DND-41 (cell line): Measurements from ENCODE around the gene SPOCD1.

Experiments
- ATAC-seq: fragments of 200-7000 bp; cut with Tn5 transposase; 3 replicates; pipeline ENCODE4 v1.9.1; 2021; ENCODE audit warnings: low read depth; ENCODE audit not compliant: insufficient read depth
- DNase-seq: peaks from one replicate; pipeline ENCODE4 v3.0.0-alpha.2; 2020
- H2AFZ ChIP-seq: 2 replicates; pipeline ENCODE4 v1.6.0; 2012; ENCODE audit warnings: low read depth, low read length
- H3K27ac ChIP-seq: 2 replicates; pipeline ENCODE4 v1.5.1; 2012; ENCODE audit warnings: low read length, inconsistent platforms
- H3K27me3 ChIP-seq: fragments of 200-600 bp; sonication (generic); 2 replicates; pipeline ENCODE4 v1.6.0; 2012; ENCODE audit warnings: low read length, mild to moderate bottlenecking, inconsistent platforms; ENCODE audit not compliant: insufficient read depth, poor library complexity
- H3K36me3 ChIP-seq: 2 replicates; pipeline ENCODE4 v1.5.1; 2012; ENCODE audit warnings: low read length, inconsistent platforms; ENCODE audit not compliant: insufficient read depth
- H3K4me1 ChIP-seq: 2 replicates; pipeline ENCODE4 v1.5.1; 2012; ENCODE audit warnings: mild to moderate bottlenecking, low read length; ENCODE audit not compliant: insufficient read depth
- H3K4me2 ChIP-seq: 2 replicates; pipeline ENCODE4 v1.6.0; 2012; ENCODE audit warnings: mild to moderate bottlenecking, moderate library complexity, low read length, inconsistent platforms; ENCODE audit not compliant: insufficient read depth
- H3K4me3 ChIP-seq, 2 experiments: fragments of 200-600 bp in 1 of 2; shearing (Covaris generic) in 1 of 2; 2 replicates each; pipeline ENCODE4 v1.5.1; 2012 to 2016; ENCODE audit warnings: inconsistent platforms in 2 of 2, low read length in 2 of 2, mild to moderate bottlenecking in 2 of 2, low read depth in 1 of 2, moderate library complexity in 1 of 2
- H3K79me2 ChIP-seq: 2 replicates; pipeline ENCODE4 v1.6.0; 2012; ENCODE audit warnings: low read length, inconsistent platforms; ENCODE audit not compliant: insufficient read depth
- H3K9ac ChIP-seq: 2 replicates; pipeline ENCODE4 v1.6.0; 2012; ENCODE audit warnings: low read depth, mild to moderate bottlenecking, inconsistent platforms, low read length, moderate library complexity
- H3K9me3 ChIP-seq: 2 replicates; pipeline ENCODE4 v1.5.1; 2012; ENCODE audit warnings: low read length, moderate library complexity, mild to moderate bottlenecking, inconsistent platforms; ENCODE audit not compliant: insufficient read depth, severe bottlenecking
- H4K20me1 ChIP-seq: 2 replicates; pipeline ENCODE4 v1.6.0; 2012; ENCODE audit warnings: low read length; ENCODE audit not compliant: insufficient read depth
- EZH2 ChIP-seq: IDR thresholded peaks from 3 replicates; pipeline ENCODE4 v1.6.1; 2012; ENCODE audit warnings: borderline replicate concordance, low read depth, mild to moderate bottlenecking, moderate library complexity, low read length, inconsistent platforms; ENCODE audit not compliant: severe bottlenecking
- TF ChIP-seq, protein P1 (sequence below): IDR thresholded peaks from 2 replicates; pipeline ENCODE4 v1.5.1; 2012; ENCODE audit warnings: borderline replicate concordance, low read length, moderate library complexity, mild to moderate bottlenecking; ENCODE audit not compliant: poor library complexity, severe bottlenecking; ENCODE audit errors: extremely low read depth

Gene SPOCD1

DNA sequence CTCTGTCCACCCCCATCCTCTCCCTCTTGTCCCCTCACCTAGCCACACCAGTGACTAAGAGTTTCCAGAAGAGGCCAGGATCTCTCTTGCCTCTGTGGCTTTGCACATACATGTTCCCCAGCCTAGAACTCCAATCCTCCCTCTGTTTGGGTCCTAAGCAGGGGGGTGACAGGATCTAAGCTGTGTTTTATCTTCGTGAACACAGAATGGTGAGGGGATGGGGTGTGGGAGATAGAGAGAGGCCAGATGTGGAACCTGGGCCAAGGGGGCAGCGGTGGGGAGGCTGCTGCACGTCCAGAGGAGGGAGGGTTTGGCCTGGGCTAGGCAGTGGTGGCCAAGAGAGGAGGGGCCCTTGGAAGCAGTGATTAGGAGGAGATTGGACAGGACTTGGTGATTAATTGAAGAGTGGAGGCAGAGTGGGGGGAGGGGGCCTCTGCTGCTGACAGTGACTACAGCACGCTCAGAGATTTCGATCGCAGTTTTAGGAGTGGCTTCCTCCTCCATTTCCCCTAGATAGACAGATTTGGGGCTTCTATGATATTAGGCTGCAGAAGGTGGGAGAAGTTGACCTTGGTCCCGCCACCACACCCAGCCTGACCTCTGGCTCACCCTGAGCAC, 34.6 kb downstream of the SPOCD1 start:
- no peaks in the 10 kb centered on the region for H3K4me1 ChIP-seq
- H3K4me2 ChIP-seq, result no peak overlapping the region
- no peaks in the 10 kb centered on the region for H4K20me1 ChIP-seq
- H2AFZ ChIP-seq, result no peak overlapping the region
- no peak for DNase-seq
- no peak for ATAC-seq
- H3K9me3 ChIP-seq, result no peaks in the 10 kb centered on the region
- H3K27me3 ChIP-seq, result peaks cover 8% of the 10 kb centered on the region
- no peaks in the 10 kb centered on the region for H3K36me3 ChIP-seq
- H3K27ac ChIP-seq, result no peak overlapping the region
- H3K4me3 ChIP-seq, result no peak overlapping the region
- TF ChIP-seq, protein P1, sequence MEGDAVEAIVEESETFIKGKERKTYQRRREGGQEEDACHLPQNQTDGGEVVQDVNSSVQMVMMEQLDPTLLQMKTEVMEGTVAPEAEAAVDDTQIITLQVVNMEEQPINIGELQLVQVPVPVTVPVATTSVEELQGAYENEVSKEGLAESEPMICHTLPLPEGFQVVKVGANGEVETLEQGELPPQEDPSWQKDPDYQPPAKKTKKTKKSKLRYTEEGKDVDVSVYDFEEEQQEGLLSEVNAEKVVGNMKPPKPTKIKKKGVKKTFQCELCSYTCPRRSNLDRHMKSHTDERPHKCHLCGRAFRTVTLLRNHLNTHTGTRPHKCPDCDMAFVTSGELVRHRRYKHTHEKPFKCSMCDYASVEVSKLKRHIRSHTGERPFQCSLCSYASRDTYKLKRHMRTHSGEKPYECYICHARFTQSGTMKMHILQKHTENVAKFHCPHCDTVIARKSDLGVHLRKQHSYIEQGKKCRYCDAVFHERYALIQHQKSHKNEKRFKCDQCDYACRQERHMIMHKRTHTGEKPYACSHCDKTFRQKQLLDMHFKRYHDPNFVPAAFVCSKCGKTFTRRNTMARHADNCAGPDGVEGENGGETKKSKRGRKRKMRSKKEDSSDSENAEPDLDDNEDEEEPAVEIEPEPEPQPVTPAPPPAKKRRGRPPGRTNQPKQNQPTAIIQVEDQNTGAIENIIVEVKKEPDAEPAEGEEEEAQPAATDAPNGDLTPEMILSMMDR, result no peak
- TF ChIP-seq EZH2, result no peak
- no peaks in the 10 kb centered on the region for H3K79me2 ChIP-seq
- no peak overlapping the region for H3K9ac ChIP-seq

DNA sequence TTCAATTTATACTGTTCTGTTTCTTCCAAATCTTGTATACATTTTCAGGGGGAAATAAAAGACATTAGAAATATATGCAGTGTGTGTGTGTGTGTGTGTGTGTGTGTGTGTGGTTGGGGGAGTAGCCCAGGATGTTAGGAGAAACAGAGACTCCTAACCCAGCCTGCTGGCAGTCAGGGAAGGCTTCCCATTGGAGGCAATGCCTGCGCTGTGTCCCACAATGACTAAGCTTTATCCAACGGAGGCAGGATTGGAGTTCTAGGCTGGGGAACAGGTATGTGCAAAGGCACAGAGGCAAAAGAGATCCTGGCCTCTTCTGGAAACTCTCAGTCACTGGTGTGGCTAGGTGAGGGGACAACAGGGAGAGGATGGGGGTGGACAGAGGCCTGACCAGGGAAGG, 35.2 kb downstream of the SPOCD1 start:
- Histone ChIP-seq H3K9ac (no peak overlapping the region), H3K9me3 (no peaks in the 10 kb centered on the region), H3K27me3 (peaks cover 8% of the 10 kb centered on the region), H3K27ac (no peak overlapping the region), H4K20me1 (no peaks in the 10 kb centered on the region), H3K4me3 (no peak overlapping the region), H3K4me1 (no peaks in the 10 kb centered on the region), H3K36me3 (no peaks in the 10 kb centered on the region), H3K79me2 (no peaks in the 10 kb centered on the region), H3K4me2 (no peak overlapping the region), H2AFZ (no peak overlapping the region)
- no peak for ATAC-seq
- no peak for TF ChIP-seq EZH2
- TF ChIP-seq, protein P1, result no peak
- DNase-seq, result no peak

DNA sequence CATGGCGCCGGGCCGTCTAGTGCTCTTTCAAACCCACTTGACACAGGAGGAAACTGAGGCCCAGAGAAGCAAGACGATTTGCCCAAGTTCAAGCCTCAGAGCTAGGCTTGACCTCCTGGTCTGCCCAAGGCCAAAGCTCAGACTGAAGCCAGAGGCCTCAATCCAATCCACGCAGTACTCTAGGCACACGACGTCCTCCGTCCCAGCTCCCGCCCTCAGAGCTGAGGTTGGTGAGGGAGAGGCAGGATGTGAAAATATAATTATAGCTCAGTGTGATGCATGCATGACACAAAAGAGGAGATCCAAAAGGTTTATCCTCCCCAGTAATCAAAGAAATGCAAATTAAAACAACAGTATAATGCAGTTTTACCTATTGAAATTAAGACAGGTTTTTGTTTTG, 36.1 kb downstream of the SPOCD1 start:
- Histone ChIP-seq H4K20me1 (no peaks in the 10 kb centered on the region), H2AFZ (no peak overlapping the region), H3K4me3 (no peak overlapping the region), H3K27me3 (peaks cover 16% of the 10 kb centered on the region), H3K4me2 (no peak overlapping the region), H3K27ac (no peak overlapping the region), H3K4me1 (no peaks in the 10 kb centered on the region), H3K79me2 (no peaks in the 10 kb centered on the region), H3K9ac (no peak overlapping the region), H3K9me3 (no peaks in the 10 kb centered on the region), H3K36me3 (no peaks in the 10 kb centered on the region)
- ATAC-seq (no peak), DNase-seq (no peak)
- TF ChIP-seq, protein P1, result no peak
- TF ChIP-seq EZH2, result no peak
